Activated naive CD4-positive, alpha-beta T cell treated with anti-CD3 and anti-CD28 coated beads, Interleukin-2, amount 10 ng/mL, durations not matched to agents 7 days and 5 days (primary cell): Measurements from ENCODE around the gene SERTAD3.

Source experiments
- CTCF ChIA-PET: fragments of 350-600 bp; sonication (Branson Sonifier 250); formaldehyde crosslinking; loops from one replicate; lab custom pipeline; 2021; ENCODE audit warnings: antibody characterized with exemption; lab: Charles Lee
- DNase-seq: peaks from one replicate; pipeline ENCODE4 v3.0.0-alpha.2; 2020
- H3K27ac Mint-ChIP-seq: one replicate; pipeline ENCODE4 v1.8.0; 2021; ENCODE audit warnings: mild to moderate bottlenecking, moderate library complexity, mixed read lengths
- H3K27me3 Mint-ChIP-seq: one replicate; pipeline ENCODE4 v1.8.0; 2021; ENCODE audit warnings: mild to moderate bottlenecking, mixed read lengths
- H3K36me3 Mint-ChIP-seq: one replicate; pipeline ENCODE4 v1.8.0; 2021; ENCODE audit warnings: mixed read lengths
- H3K4me1 Mint-ChIP-seq: one replicate; pipeline ENCODE4 v1.8.0; 2021; ENCODE audit warnings: mixed read lengths
- H3K4me3 Mint-ChIP-seq: one replicate; pipeline ENCODE4 v1.8.0; 2021; ENCODE audit warnings: mild to moderate bottlenecking, moderate library complexity, mixed read lengths
- H3K9me3 Mint-ChIP-seq: one replicate; pipeline ENCODE4 v1.8.0; 2021; ENCODE audit warnings: mixed read lengths

The SERTAD3 gene

GRCh38 chr19:40400559-40400958 is 43.6 kb downstream of the SERTAD3 start:
- no peak overlapping the region for H3K4me3 Mint-ChIP-seq
- H3K27me3 Mint-ChIP-seq = peaks cover 46% of the 10 kb centered on the region
- H3K9me3 Mint-ChIP-seq = no peaks in the 10 kb centered on the region
- CTCF ChIA-PET = no interaction called here
- DNase-seq = no peak
- H3K36me3 Mint-ChIP-seq = no peaks in the 10 kb centered on the region
- no peak overlapping the region for H3K27ac Mint-ChIP-seq
- H3K4me1 Mint-ChIP-seq = peaks cover 28% of the 10 kb centered on the region

- Mint-ChIP-seq H3K9me3 (no peaks in the 10 kb centered on the region), H3K4me3 (no peak overlapping the region)
Measured at GRCh38 chr19:40398417-40399131, 45.6 kb downstream of the SERTAD3 start.

GRCh38 chr19:40397568-40397906 is 46.6 kb downstream of the SERTAD3 start:
- DNase-seq = no peak
- Mint-ChIP-seq H3K36me3 (no peaks in the 10 kb centered on the region), H3K27ac (no peak overlapping the region), H3K4me1 (peaks cover 15% of the 10 kb centered on the region), H3K4me3 (no peak overlapping the region), H3K9me3 (no peaks in the 10 kb centered on the region), H3K27me3 (peaks cover 49% of the 10 kb centered on the region)
- CTCF ChIA-PET = no interaction called here

More at GRCh38 chr19:40398417-40399131, 45.6 kb downstream of the SERTAD3 start:
- H3K27me3 Mint-ChIP-seq = peaks cover 46% of the 10 kb centered on the region
- peak; percentile 80 for DNase-seq
- no peaks in the 10 kb centered on the region for H3K36me3 Mint-ChIP-seq
- H3K27ac Mint-ChIP-seq = no peak overlapping the region
- H3K4me1 Mint-ChIP-seq = peaks cover 20% of the 10 kb centered on the region
- CTCF ChIA-PET = interaction anchor here (1.3 kb wide), 1 partner anchor 22 kb away, joined by 4 read pairs; no protein-coding TSS in a partner anchor

- H3K9me3 Mint-ChIP-seq = no peaks in the 10 kb centered on the region
- DNase-seq = no peak
- H3K36me3 Mint-ChIP-seq = no peaks in the 10 kb centered on the region
- peaks cover 52% of the 10 kb centered on the region for H3K27me3 Mint-ChIP-seq
- H3K4me1 Mint-ChIP-seq = peaks cover 15% of the 10 kb centered on the region
- CTCF ChIA-PET = interaction anchor here (1.0 kb wide), 1 partner anchor 23 kb away, joined by 3 read pairs; no protein-coding TSS in a partner anchor
- H3K4me3 Mint-ChIP-seq = no peak overlapping the region
- no peak overlapping the region for H3K27ac Mint-ChIP-seq
Measured at GRCh38 chr19:40396886-40397567, 47.1 kb downstream of the SERTAD3 start.

GRCh38 chr19:40395956-40396355 is 48.2 kb downstream of the SERTAD3 start:
- H3K27me3 Mint-ChIP-seq = peaks cover 46% of the 10 kb centered on the region
- no peak overlapping the region for H3K27ac Mint-ChIP-seq
- no peak for DNase-seq
- H3K4me3 Mint-ChIP-seq = no peak overlapping the region
- no peaks in the 10 kb centered on the region for H3K36me3 Mint-ChIP-seq
- CTCF ChIA-PET = no interaction called here
- peaks cover 15% of the 10 kb centered on the region for H3K4me1 Mint-ChIP-seq
- no peaks in the 10 kb centered on the region for H3K9me3 Mint-ChIP-seq

GRCh38 chr19:40394816-40395210 is 49.3 kb downstream of the SERTAD3 start:
- H3K27ac Mint-ChIP-seq = no peak overlapping the region
- H3K36me3 Mint-ChIP-seq = no peaks in the 10 kb centered on the region
- no peaks in the 10 kb centered on the region for H3K9me3 Mint-ChIP-seq
- H3K4me1 Mint-ChIP-seq = peaks cover 15% of the 10 kb centered on the region
- H3K27me3 Mint-ChIP-seq = peaks cover 40% of the 10 kb centered on the region
- no peak overlapping the region for H3K4me3 Mint-ChIP-seq
- no peak for DNase-seq
- CTCF ChIA-PET = no interaction called here

- H3K27ac Mint-ChIP-seq = no peak overlapping the region
- peaks cover 34% of the 10 kb centered on the region for H3K27me3 Mint-ChIP-seq
- no peak for DNase-seq
- no peaks in the 10 kb centered on the region for H3K36me3 Mint-ChIP-seq
- peaks cover 10% of the 10 kb centered on the region for H3K4me1 Mint-ChIP-seq
- CTCF ChIA-PET = no interaction called here
- H3K4me3 Mint-ChIP-seq = no peak overlapping the region
- no peaks in the 10 kb centered on the region for H3K9me3 Mint-ChIP-seq
Measured at GRCh38 chr19:40393894-40394815, 50.0 kb downstream of the SERTAD3 start.

GRCh38 chr19:40392894-40393517 is 51.1 kb downstream of the SERTAD3 start:
- Mint-ChIP-seq H3K9me3 (no peaks in the 10 kb centered on the region), H3K4me1 (peaks cover under 1% of the 10 kb centered on the region), H3K36me3 (no peaks in the 10 kb centered on the region), H3K27me3 (peaks cover 23% of the 10 kb centered on the region), H3K4me3 (no peak overlapping the region), H3K27ac (no peak overlapping the region)
- CTCF ChIA-PET = no interaction called here
- DNase-seq = no peak

- H3K27me3 Mint-ChIP-seq = peaks cover 20% of the 10 kb centered on the region
- CTCF ChIA-PET = no interaction called here
- no peaks in the 10 kb centered on the region for H3K9me3 Mint-ChIP-seq
- no peaks in the 10 kb centered on the region for H3K36me3 Mint-ChIP-seq
- no peak overlapping the region for H3K4me3 Mint-ChIP-seq
- no peak for DNase-seq
- peak overlapping the region; percentile 29 for H3K27ac Mint-ChIP-seq
- H3K4me1 Mint-ChIP-seq = no peaks in the 10 kb centered on the region
Measured at GRCh38 chr19:40392123-40392522, 52.0 kb downstream of the SERTAD3 start.
